Measurements from ENCODE around the gene MAP4K1. TPM values are rescaled to one million over a fixed set of nuclear protein-coding genes. Genes with fewer than 3 reads are reported as not detected.

MAP4K1 gene
- total RNA-seq, 1 donor, result not detected

GRCh38 chr19:38624822-38625221, 7.1 kb upstream of the MAP4K1 start:
- H3K4me3 ChIP-seq (ENCODE audit: low read depth, low read length), result no peak overlapping the region
- no peak for TF ChIP-seq CTCF (IDR thresholded peaks at IDR 0.05; ENCODE audit: insufficient read depth, low read length)
- DNase-seq (ENCODE audit: low read depth), result no peak

- peak overlapping the region; percentile 99 for H3K4me3 ChIP-seq (ENCODE audit: low read depth, low read length)
- no peak for TF ChIP-seq CTCF (IDR thresholded peaks at IDR 0.05; ENCODE audit: insufficient read depth, low read length)
- no peak for DNase-seq (ENCODE audit: low read depth)
These were observed 1.8 kb upstream of the MAP4K1 start for GRCh38 chr19:38619361-38620174.

GRCh38 chr19:38618590-38619360, 1.0 kb upstream of the MAP4K1 start, which contains the start of gene EIF3K:
Gene EIF3K (plus strand): TSS chr19:38619188. CDS start chr19:38619269, 81 bp downstream.
- peak; percentile 98 for DNase-seq (ENCODE audit: low read depth)
- no peak for TF ChIP-seq CTCF (IDR thresholded peaks at IDR 0.05; ENCODE audit: insufficient read depth, low read length)
- peak within 1 kb of the TSS; percentile 99 for H3K4me3 ChIP-seq (ENCODE audit: low read depth, low read length)

- H3K4me3 ChIP-seq (ENCODE audit: low read depth, low read length), result no peak overlapping the region
- TF ChIP-seq CTCF (IDR thresholded peaks at IDR 0.05; ENCODE audit: insufficient read depth, low read length), result no peak
- DNase-seq (ENCODE audit: low read depth), result no peak
These were observed 430 bp downstream of the MAP4K1 start for GRCh38 chr19:38617283-38617763.

- TF ChIP-seq CTCF (IDR thresholded peaks at IDR 0.05; ENCODE audit: insufficient read depth, low read length), result no peak
These were observed 1.5 kb downstream of the MAP4K1 start for GRCh38 chr19:38616265-38616664.

GRCh38 chr19:38615007-38615581, 2.7 kb downstream of the MAP4K1 start:
- no peak overlapping the region for H3K4me3 ChIP-seq (ENCODE audit: low read depth, low read length)
- DNase-seq (ENCODE audit: low read depth), result no peak
- TF ChIP-seq CTCF (IDR thresholded peaks at IDR 0.05; ENCODE audit: insufficient read depth, low read length), result no peak

More at GRCh38 chr19:38616265-38616664, 1.5 kb downstream of the MAP4K1 start:
- DNase-seq (ENCODE audit: low read depth), result no peak
- H3K4me3 ChIP-seq (ENCODE audit: low read depth, low read length), result no peak overlapping the region
